Adrenal gland (tissue), 5 donors: ENCODE results near the gene PFAS.

Experiments
- CTCF ChIP-seq, 6 experiments: fragments of 450-650 bp in 4 of 6; fragments of 200-600 bp in 2 of 6; sonication (generic) in 1 of 6; IDR thresholded peaks; 1 replicate in 5 of 6; 2 replicates in 1 of 6; pipeline versions ENCODE4 v1.5.1 to v1.8.0; 2016 to 2021; ENCODE audit warnings: antibody characterized with exemption in 6 of 6, mild to moderate bottlenecking in 2 of 6, moderate library complexity in 1 of 6
- POLR2A ChIP-seq, 2 donors: fragments of 450-650 bp; IDR thresholded peaks; one replicate each; pipeline ENCODE4 v1.6.1; 2017; ENCODE audit warnings: antibody characterized with exemption in 2 of 2, mild to moderate bottlenecking in 2 of 2, moderate library complexity in 1 of 2
- donor health status: DM: no; HTN: no; CAD: no.

GRCh38 chr17:8287651-8288335 is 38.7 kb downstream of the PFAS start:
- TF ChIP-seq CTCF (IDR thresholded peaks at IDR 0.05) (no peak), POLR2A (IDR thresholded peaks at IDR 0.05) (no peak)
